CD1c-positive myeloid dendritic cell (primary cell): ENCODE measurements around the gene MINDY4.
"Not testable (repeated sequence)": the region's sequence is repeated elsewhere in the genome, so short reads cannot be mapped to it uniquely, and the experiment has no call there.

ENCODE experiments used
- DNase-seq: peaks from one replicate; pipeline ENCODE4 v3.0.0-alpha.2; 2016; ENCODE audit errors: extremely low spot score

MINDY4 gene

GRCh38 chr7:30804078-30804661 is 33.0 kb downstream of the MINDY4 start:
- no peak for DNase-seq

GRCh38 chr7:30805081-30805691 is 34.0 kb downstream of the MINDY4 start:
- DNase-seq: no peak

GRCh38 chr7:30805931-30806330 is 34.7 kb downstream of the MINDY4 start:
- no peak for DNase-seq

- DNase-seq: not testable (repeated sequence)
Measured at GRCh38 chr7:30807477-30807876, 36.3 kb downstream of the MINDY4 start.

GRCh38 chr7:30807941-30808340 is 36.7 kb downstream of the MINDY4 start:
- DNase-seq: not testable (repeated sequence)

GRCh38 chr7:30810986-30811385 is 39.8 kb downstream of the MINDY4 start:
- no peak for DNase-seq

- no peak for DNase-seq
Measured at GRCh38 chr7:30812676-30813075, 41.5 kb downstream of the MINDY4 start.

GRCh38 chr7:30813466-30813865 is 42.2 kb downstream of the MINDY4 start:
- no peak for DNase-seq

- no peak for DNase-seq
Measured at GRCh38 chr7:30814700-30815387, 43.6 kb downstream of the MINDY4 start.

GRCh38 chr7:30815388-30815854 is 44.2 kb downstream of the MINDY4 start:
- DNase-seq: no peak

- no peak for DNase-seq
Measured at GRCh38 chr7:30815951-30816644, 44.9 kb downstream of the MINDY4 start.

- no peak for DNase-seq
Measured at GRCh38 chr7:30816645-30817370, 45.6 kb downstream of the MINDY4 start.

GRCh38 chr7:30817371-30817767 is 46.2 kb downstream of the MINDY4 start:
- DNase-seq: no peak

GRCh38 chr7:30824821-30825720 is 53.9 kb downstream of the MINDY4 start:
- no peak for DNase-seq

GRCh38 chr7:30826181-30826580 is 55.0 kb downstream of the MINDY4 start:
- no peak for DNase-seq

GRCh38 chr7:30828591-30828990 is 57.4 kb downstream of the MINDY4 start:
- no peak for DNase-seq

GRCh38 chr7:30829471-30829870 is 58.3 kb downstream of the MINDY4 start:
- no peak for DNase-seq

- no peak for DNase-seq
Measured at GRCh38 chr7:30831227-30831626, 60.0 kb downstream of the MINDY4 start.

- no peak for DNase-seq
Measured at GRCh38 chr7:30831936-30832335, 60.7 kb downstream of the MINDY4 start.

- DNase-seq: not testable (repeated sequence)
Measured at GRCh38 chr7:30834017-30834674, 62.9 kb downstream of the MINDY4 start.
